ENCODE data around the gene FMNL2. TPM values are rescaled to one million over a fixed set of nuclear protein-coding genes. Genes with fewer than 3 reads are reported as not detected.

Gene FMNL2
- total RNA-seq, 1 experiment from 2014 or later = 38.2 TPM

DNA sequence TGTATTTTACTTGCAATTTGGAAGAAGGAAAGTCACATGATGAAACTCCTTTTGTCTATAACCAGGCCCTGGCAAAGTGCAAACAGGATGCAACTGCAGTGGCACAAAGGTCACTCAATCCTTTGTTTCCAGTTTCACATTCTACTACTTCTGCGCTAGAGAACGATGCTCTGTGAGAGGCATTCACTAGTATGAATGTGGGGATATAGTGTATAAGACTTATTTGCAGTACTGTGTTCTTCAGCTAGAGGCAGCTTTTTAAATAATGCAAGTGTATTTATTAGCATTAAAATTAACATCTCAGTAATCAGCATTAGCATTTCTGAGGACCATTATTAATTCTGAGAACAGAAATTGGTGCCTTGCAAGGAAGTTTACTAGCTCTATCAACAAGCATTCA is 313.4 kb downstream of the FMNL2 start:
- BruUV-seq (replicated peaks) = TSS peak; percentile 28
- H3K4me3 ChIP-seq (ENCODE audit: low read depth, low read length) = no peak overlapping the region
- ChIA-PET POLR2A (interaction anchor here (0.7 kb wide), 1 partner anchor 48 kb away, joined by 3 read pairs; no protein-coding TSS in a partner anchor), CTCF (interaction anchor here (1.6 kb wide), 1 partner anchor 13 kb away, joined by 6 read pairs; no protein-coding TSS in a partner anchor)
- H3K4me1 ChIP-seq = no peaks in the 10 kb centered on the region
- H3K27me3 ChIP-seq (replicated peaks; ENCODE audit: control insufficient read depth, insufficient read depth, low read length) = no peaks in the 10 kb centered on the region
- Mint-ChIP-seq H3K27ac (ENCODE audit: unreplicated experiment) (no peak overlapping the region), H3K9me3 (ENCODE audit: unreplicated experiment) (no peaks in the 10 kb centered on the region), H3K4me1 (ENCODE audit: low read depth, unreplicated experiment) (no peaks in the 10 kb centered on the region), H3K27me3 (ENCODE audit: insufficient read depth, unreplicated experiment) (no peaks in the 10 kb centered on the region), H3K4me3 (ENCODE audit: unreplicated experiment) (no peak overlapping the region), H3K36me3 (ENCODE audit: insufficient read depth, unreplicated experiment) (peaks cover 67% of the 10 kb centered on the region)
- intact Hi-C loops (cut with micrococcal nuclease; ENCODE audit: unreplicated experiment) = no loop called here
- TF ChIP-seq, protein P1, sequence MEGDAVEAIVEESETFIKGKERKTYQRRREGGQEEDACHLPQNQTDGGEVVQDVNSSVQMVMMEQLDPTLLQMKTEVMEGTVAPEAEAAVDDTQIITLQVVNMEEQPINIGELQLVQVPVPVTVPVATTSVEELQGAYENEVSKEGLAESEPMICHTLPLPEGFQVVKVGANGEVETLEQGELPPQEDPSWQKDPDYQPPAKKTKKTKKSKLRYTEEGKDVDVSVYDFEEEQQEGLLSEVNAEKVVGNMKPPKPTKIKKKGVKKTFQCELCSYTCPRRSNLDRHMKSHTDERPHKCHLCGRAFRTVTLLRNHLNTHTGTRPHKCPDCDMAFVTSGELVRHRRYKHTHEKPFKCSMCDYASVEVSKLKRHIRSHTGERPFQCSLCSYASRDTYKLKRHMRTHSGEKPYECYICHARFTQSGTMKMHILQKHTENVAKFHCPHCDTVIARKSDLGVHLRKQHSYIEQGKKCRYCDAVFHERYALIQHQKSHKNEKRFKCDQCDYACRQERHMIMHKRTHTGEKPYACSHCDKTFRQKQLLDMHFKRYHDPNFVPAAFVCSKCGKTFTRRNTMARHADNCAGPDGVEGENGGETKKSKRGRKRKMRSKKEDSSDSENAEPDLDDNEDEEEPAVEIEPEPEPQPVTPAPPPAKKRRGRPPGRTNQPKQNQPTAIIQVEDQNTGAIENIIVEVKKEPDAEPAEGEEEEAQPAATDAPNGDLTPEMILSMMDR (IDR thresholded peaks at IDR 0.05; ENCODE audit: insufficient read depth in 1 of 2, low read depth in 1 of 2, low read length in 1 of 2, severe bottlenecking in 1 of 2, unreplicated experiment in 1 of 2) = peak in 1 of 2 experiments; percentile 32
- DNase-seq = no peak
- no peaks in the 10 kb centered on the region; the same call in 1 of the 2 replicates for H3K36me3 ChIP-seq (ENCODE audit: control insufficient read depth, insufficient read depth, low read length)
- H3K9me3 ChIP-seq = no peaks in the 10 kb centered on the region

DNA sequence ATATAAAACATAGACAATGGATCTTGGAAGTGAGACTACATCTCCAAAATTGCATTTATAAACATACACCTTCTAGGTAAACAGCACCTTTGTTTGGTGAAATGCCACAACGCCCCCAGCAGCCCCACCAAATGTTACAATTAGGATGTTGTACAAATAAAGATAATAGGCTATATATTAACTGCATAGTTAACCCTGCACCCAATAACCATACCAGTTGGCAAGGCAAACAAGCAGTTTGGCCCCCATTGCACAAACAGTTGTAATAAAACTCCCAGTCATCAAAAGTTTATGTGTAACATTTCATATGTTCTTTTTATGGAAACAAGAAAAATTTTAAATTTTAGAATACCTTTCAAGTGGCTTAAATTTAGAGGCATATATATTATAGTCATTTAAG is 315.0 kb downstream of the FMNL2 start:
- H3K36me3 ChIP-seq (ENCODE audit: control insufficient read depth, insufficient read depth, low read length) = no peaks in the 10 kb centered on the region
- no TSS peak for BruUV-seq (replicated peaks)
- Mint-ChIP-seq H3K27me3 (ENCODE audit: insufficient read depth, unreplicated experiment) (no peaks in the 10 kb centered on the region), H3K4me3 (ENCODE audit: unreplicated experiment) (no peak overlapping the region), H3K27ac (ENCODE audit: unreplicated experiment) (no peak overlapping the region), H3K4me1 (ENCODE audit: low read depth, unreplicated experiment) (no peaks in the 10 kb centered on the region), H3K36me3 (ENCODE audit: insufficient read depth, unreplicated experiment) (peaks cover 62% of the 10 kb centered on the region), H3K9me3 (ENCODE audit: unreplicated experiment) (no peaks in the 10 kb centered on the region)
- ChIA-PET POLR2A (no interaction called here), CTCF (no interaction called here)
- TF ChIP-seq, protein P1 (IDR thresholded peaks at IDR 0.05; ENCODE audit: insufficient read depth in 1 of 2, low read depth in 1 of 2, low read length in 1 of 2, severe bottlenecking in 1 of 2, unreplicated experiment in 1 of 2) = no peak
- DNase-seq = no peak
- intact Hi-C loops (cut with micrococcal nuclease; ENCODE audit: unreplicated experiment) = no loop called here
- no peak overlapping the region for H3K4me3 ChIP-seq (ENCODE audit: low read depth, low read length)
- H3K27me3 ChIP-seq (replicated peaks; ENCODE audit: control insufficient read depth, insufficient read depth, low read length) = no peaks in the 10 kb centered on the region
- H3K9me3 ChIP-seq = no peaks in the 10 kb centered on the region
- no peaks in the 10 kb centered on the region for H3K4me1 ChIP-seq

DNA sequence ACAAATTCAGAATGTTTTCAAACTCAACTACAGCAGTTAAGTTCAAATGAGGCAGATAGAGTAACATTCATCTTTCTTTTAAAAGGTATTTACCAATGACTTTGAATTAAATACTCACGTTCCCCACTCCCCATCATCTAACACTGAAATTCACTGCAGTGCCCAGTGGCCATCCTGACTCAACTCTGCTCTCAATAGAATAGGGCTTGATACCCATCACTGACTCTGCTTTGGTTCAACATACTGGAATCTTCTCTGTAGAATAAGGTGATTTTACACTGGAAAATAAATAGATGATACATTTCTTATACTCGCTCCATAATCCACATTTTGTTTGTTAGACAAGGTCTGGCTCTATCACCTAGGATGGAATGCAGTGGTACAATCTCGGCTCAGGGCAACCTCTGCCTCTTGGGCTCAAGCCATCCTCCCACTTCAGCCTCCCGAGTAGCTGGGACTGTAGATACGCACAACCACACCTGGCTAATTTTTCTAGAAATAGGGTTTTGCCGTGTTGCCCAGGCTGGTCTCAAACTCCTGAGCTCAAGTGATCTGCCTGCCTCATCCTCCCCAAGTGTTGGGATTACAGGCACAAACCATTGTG is 315.9 kb downstream of the FMNL2 start:
- Histone ChIP-seq H3K4me3 (ENCODE audit: low read depth, low read length) (no peak overlapping the region), H3K9me3 (no peaks in the 10 kb centered on the region), H3K4me1 (no peaks in the 10 kb centered on the region), H3K36me3 (ENCODE audit: control insufficient read depth, insufficient read depth, low read length) (no peaks in the 10 kb centered on the region), H3K27me3 (replicated peaks; ENCODE audit: control insufficient read depth, insufficient read depth, low read length) (no peaks in the 10 kb centered on the region)
- Mint-ChIP-seq H3K4me3 (ENCODE audit: unreplicated experiment) (no peak overlapping the region), H3K27me3 (ENCODE audit: insufficient read depth, unreplicated experiment) (no peaks in the 10 kb centered on the region), H3K4me1 (ENCODE audit: low read depth, unreplicated experiment) (no peaks in the 10 kb centered on the region), H3K9me3 (ENCODE audit: unreplicated experiment) (no peaks in the 10 kb centered on the region), H3K36me3 (ENCODE audit: insufficient read depth, unreplicated experiment) (peaks cover 62% of the 10 kb centered on the region), H3K27ac (ENCODE audit: unreplicated experiment) (no peak overlapping the region)
- ChIA-PET POLR2A (no interaction called here), CTCF (no interaction called here)
- TF ChIP-seq, protein P1 (IDR thresholded peaks at IDR 0.05; ENCODE audit: insufficient read depth in 1 of 2, low read depth in 1 of 2, low read length in 1 of 2, severe bottlenecking in 1 of 2, unreplicated experiment in 1 of 2) = no peak
- intact Hi-C loops (cut with micrococcal nuclease; ENCODE audit: unreplicated experiment) = no loop called here
- BruUV-seq (replicated peaks) = no TSS peak
- no peak for DNase-seq
